ENCODE data around the gene LTO1.

GRCh38 chr11:69705351-69705811 lies 30.2 kb upstream of the LTO1 start:
- TF ChIP-seq, protein P1, sequence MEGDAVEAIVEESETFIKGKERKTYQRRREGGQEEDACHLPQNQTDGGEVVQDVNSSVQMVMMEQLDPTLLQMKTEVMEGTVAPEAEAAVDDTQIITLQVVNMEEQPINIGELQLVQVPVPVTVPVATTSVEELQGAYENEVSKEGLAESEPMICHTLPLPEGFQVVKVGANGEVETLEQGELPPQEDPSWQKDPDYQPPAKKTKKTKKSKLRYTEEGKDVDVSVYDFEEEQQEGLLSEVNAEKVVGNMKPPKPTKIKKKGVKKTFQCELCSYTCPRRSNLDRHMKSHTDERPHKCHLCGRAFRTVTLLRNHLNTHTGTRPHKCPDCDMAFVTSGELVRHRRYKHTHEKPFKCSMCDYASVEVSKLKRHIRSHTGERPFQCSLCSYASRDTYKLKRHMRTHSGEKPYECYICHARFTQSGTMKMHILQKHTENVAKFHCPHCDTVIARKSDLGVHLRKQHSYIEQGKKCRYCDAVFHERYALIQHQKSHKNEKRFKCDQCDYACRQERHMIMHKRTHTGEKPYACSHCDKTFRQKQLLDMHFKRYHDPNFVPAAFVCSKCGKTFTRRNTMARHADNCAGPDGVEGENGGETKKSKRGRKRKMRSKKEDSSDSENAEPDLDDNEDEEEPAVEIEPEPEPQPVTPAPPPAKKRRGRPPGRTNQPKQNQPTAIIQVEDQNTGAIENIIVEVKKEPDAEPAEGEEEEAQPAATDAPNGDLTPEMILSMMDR (IDR thresholded peaks at IDR 0.05; ENCODE audit: low read depth, low read length), result no peak
- no peak for TF ChIP-seq POLR2A (IDR thresholded peaks at IDR 0.05; ENCODE audit: extremely low read depth, insufficient read length)
- TF ChIP-seq MAX (IDR thresholded peaks at IDR 0.05; ENCODE audit: low read depth, low read length), result no peak
- no peak for TF ChIP-seq MYC (IDR thresholded peaks at IDR 0.05; ENCODE audit: low read depth, low read length)
